ENCODE measurements around the gene TBC1D23.
"Not testable (repeated sequence)": the region's sequence is repeated elsewhere in the genome, so short reads cannot be mapped to it uniquely, and the experiment has no call there.

Gene TBC1D23

GRCh38 chr3:100325827-100326226, 65.0 kb downstream of the TBC1D23 start:
- no peak for TF ChIP-seq CTCF (IDR thresholded peaks at IDR 0.05; ENCODE audit: low read depth, low read length)
- H3K4me3 ChIP-seq (ENCODE audit: low read depth, low read length), result no peak overlapping the region
- no peak for DNase-seq (ENCODE audit: low read depth, low spot score)
- in situ Hi-C loops (cut with HindIII; ENCODE audit: low sequenced_read_pairs), result no loop called here

DNA sequence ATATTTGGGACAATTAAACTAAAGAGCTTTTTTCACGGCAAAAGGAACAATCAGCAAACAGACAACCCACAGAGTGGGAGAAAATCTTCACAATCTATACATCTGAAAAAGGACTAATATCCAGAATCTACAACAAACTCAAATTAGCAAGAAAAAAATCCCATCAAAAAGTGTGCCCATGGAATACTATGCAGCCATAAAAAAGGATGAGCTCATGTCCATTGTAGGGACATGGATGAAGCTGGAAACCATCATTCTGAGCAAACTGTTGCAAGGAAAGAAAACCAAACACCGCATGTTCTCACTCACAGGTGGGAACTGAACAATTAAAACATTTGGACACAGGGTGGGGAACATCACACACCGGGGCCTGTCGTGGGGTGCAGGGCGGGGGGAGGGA, 66.6 kb downstream of the TBC1D23 start:
- in situ Hi-C loops (cut with HindIII; ENCODE audit: low sequenced_read_pairs); H3K4me3 ChIP-seq (ENCODE audit: low read depth, low read length); DNase-seq (ENCODE audit: low read depth, low spot score): not testable (repeated sequence)

DNA sequence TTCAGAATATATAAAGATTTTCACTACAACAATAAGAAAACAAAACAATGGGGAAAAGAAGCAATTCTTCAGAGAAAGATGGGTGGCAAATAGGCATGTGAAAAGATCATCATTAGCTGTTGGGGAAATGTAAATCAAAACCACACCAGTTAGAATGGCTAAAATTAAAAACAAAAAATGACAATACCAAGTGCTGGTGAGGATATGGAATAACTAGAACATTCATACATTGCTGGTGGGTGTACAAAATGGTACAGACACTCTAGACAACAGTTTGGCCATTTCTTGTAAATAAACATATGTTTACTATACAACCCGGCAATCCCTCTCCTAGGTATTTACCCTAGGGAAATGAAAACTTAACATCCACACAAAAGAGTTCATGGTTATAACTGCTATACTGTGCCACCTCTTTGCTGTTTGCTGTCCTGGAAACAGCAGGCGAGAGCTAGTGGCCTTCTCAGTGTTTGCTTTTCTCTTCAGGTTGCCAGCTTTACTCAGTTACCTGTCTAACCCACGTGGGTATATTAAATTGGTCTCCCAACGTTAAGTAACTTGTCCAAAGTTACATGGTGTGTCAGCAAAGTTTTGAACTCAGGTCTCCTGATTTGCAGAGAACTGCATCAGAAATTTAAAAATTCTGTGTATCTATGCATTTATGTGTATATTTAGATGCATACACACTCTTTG, 69.2 kb downstream of the TBC1D23 start:
- no peak overlapping the region for H3K4me3 ChIP-seq (ENCODE audit: low read depth, low read length)
- DNase-seq (ENCODE audit: low read depth, low spot score), result no peak
- TF ChIP-seq CTCF (IDR thresholded peaks at IDR 0.05; ENCODE audit: low read depth, low read length), result no peak
- in situ Hi-C loops (cut with HindIII; ENCODE audit: low sequenced_read_pairs), result no loop called here

GRCh38 chr3:100330651-100331050, 69.9 kb downstream of the TBC1D23 start:
- TF ChIP-seq CTCF (IDR thresholded peaks at IDR 0.05; ENCODE audit: low read depth, low read length), result no peak
- in situ Hi-C loops (cut with HindIII; ENCODE audit: low sequenced_read_pairs), result no loop called here
- no peak overlapping the region for H3K4me3 ChIP-seq (ENCODE audit: low read depth, low read length)
- DNase-seq (ENCODE audit: low read depth, low spot score), result no peak

- no peak for TF ChIP-seq CTCF (IDR thresholded peaks at IDR 0.05; ENCODE audit: low read depth, low read length)
- no peak overlapping the region for H3K4me3 ChIP-seq (ENCODE audit: low read depth, low read length)
- DNase-seq (ENCODE audit: low read depth, low spot score), result no peak
- in situ Hi-C loops (cut with HindIII; ENCODE audit: low sequenced_read_pairs), result no loop called here
Observed at GRCh38 chr3:100331660-100332059, 70.9 kb downstream of the TBC1D23 start.

- no peak overlapping the region for H3K4me3 ChIP-seq (ENCODE audit: low read depth, low read length)
- TF ChIP-seq CTCF (IDR thresholded peaks at IDR 0.05; ENCODE audit: low read depth, low read length), result no peak
- in situ Hi-C loops (cut with HindIII; ENCODE audit: low sequenced_read_pairs), result no loop called here
- peak; percentile 16 for DNase-seq (ENCODE audit: low read depth, low spot score)
Observed at GRCh38 chr3:100333051-100333450, 72.3 kb downstream of the TBC1D23 start.

- no peak for TF ChIP-seq CTCF (IDR thresholded peaks at IDR 0.05; ENCODE audit: low read depth, low read length)
- in situ Hi-C loops (cut with HindIII; ENCODE audit: low sequenced_read_pairs), result no loop called here
- H3K4me3 ChIP-seq (ENCODE audit: low read depth, low read length), result peak overlapping the region; percentile 58
- DNase-seq (ENCODE audit: low read depth, low spot score), result no peak
Observed at GRCh38 chr3:100333970-100334487, 73.2 kb downstream of the TBC1D23 start.

Measured in astrocyte of the spinal cord (primary cell).